OCI-LY3 (cell line): ENCODE measurements around the gene S100A16.

Experiments
- CTCF ChIP-seq: fragments of 200-600, 300-600 bp; sonication (generic); IDR thresholded peaks from 2 replicates; pipeline ENCODE4 v1.5.1; 2014; ENCODE audit warnings: antibody characterized with exemption, low read length, low read depth
- EZH2phosphoT487 ChIP-seq: fragments of 200-600 bp; shearing (Covaris generic); IDR thresholded peaks from 2 replicates; pipeline ENCODE4 v1.6.1; 2018; ENCODE audit warnings: antibody characterized with exemption, mixed run types, low read depth

GRCh38 chr1:153567621-153568366, 45.1 kb downstream of the S100A16 start:
- no peak for TF ChIP-seq CTCF
- TF ChIP-seq EZH2phosphoT487: no peak
